K562 (cell line): Measurements from ENCODE around the gene RCOR1.

Experiments used
- BHLHE40 ChIP-seq: IDR thresholded peaks from 2 replicates; pipeline ENCODE4 v1.6.1; 2011; ENCODE audit warnings: low read length, improper control_type of control experiment
- HNRNPK ChIP-seq: fragments of 200-400 bp; formaldehyde crosslinking; IDR thresholded peaks from one replicate; pipeline ENCODE4 v1.6.1; 2018; ENCODE audit warnings: mild to moderate bottlenecking, low read depth, low read length; ENCODE audit not compliant: poor library complexity, severe bottlenecking

DNA sequence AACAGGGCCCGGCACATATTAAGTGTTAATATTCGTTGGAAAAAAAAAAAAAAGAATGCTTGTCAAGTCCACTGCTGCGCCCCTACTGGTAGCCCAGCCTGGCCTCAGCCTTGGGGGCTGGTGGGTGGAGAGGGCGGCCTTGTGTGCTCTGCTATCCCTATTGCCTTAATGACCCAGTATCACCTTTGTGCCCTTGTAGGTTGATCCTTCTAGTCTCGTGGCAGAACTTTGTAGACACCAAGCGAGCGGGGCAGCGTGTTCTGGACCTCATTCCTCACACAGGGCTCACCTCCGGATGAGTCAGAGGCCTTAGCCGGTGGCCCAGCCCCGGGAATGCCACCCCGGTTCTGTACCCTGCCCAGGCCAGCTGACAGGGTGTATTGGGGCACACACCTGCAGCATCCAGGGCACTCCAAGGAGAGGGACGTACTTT lies 1.8 kb upstream of the RCOR1 start:
- TF ChIP-seq HNRNPK: no peak
- no peak for TF ChIP-seq BHLHE40
